Activated CD4-positive, alpha-beta T cell treated with anti-CD3 and anti-CD28 coated beads, Interleukin-2, amount 10 ng/mL, durations not matched to agents 24 days and 14 days (primary cell): ENCODE results near the gene CEP20. TPM values are rescaled to one million over a fixed set of nuclear protein-coding genes. Genes with fewer than 3 reads are reported as not detected.

Source experiments
- DNase-seq: peaks from one replicate; pipeline ENCODE4 v3.0.0; 2022
- H3K27ac Mint-ChIP-seq: one replicate; pipeline ENCODE4 v1.8.0; 2022; ENCODE audit warnings: mild to moderate bottlenecking, mixed read lengths
- H3K27me3 Mint-ChIP-seq: one replicate; pipeline ENCODE4 v1.8.0; 2022; ENCODE audit warnings: mixed read lengths
- H3K36me3 Mint-ChIP-seq: one replicate; pipeline ENCODE4 v1.8.0; 2022; ENCODE audit warnings: low read depth, mild to moderate bottlenecking, mixed read lengths
- H3K4me1 Mint-ChIP-seq: one replicate; pipeline ENCODE4 v1.8.0; 2021; ENCODE audit warnings: mixed read lengths
- H3K4me3 Mint-ChIP-seq: one replicate; pipeline ENCODE4 v1.8.0; 2022; ENCODE audit warnings: mild to moderate bottlenecking, moderate library complexity, mixed read lengths
- H3K9me3 Mint-ChIP-seq: one replicate; pipeline ENCODE4 v1.8.0; 2021; ENCODE audit warnings: mixed read lengths
- intact Hi-C: fragments of 100-400 bp; cut with micrococcal nuclease; formaldehyde crosslinking; loops from one replicate; pipeline ENCODE4 v1.15.1; 2023
- total RNA-seq: library from RNA; stranded (reverse); gene quantifications from 2 replicates; pipeline ENCODE4 v1.2.3, GENCODE V29; 2022

The CEP20 gene
- total RNA-seq, 1 donor from 2014 or later, result 39.2 TPM

DNA sequence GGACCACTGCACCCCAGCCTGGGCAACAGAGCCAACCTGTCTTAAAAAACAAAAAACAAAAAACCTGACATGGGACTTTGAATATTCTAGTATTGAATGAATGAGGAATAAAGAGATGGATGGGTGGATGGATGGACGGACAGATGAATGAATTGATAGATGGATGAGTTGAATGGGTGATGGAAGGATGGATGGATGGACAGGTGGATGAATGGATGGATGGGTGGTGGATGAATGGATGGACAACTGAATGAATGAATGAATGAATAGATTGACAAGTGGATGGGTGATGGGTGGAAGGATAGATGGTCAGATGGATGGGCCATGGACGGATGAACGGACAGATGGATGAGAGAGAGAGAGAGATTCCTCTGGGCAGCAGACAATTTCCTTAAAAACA lies 22.8 kb upstream of the CEP20 start:
- H3K4me3 Mint-ChIP-seq, result no peak overlapping the region
- no peaks in the 10 kb centered on the region for H3K27me3 Mint-ChIP-seq
- peak overlapping the region; percentile 7 for H3K27ac Mint-ChIP-seq
- intact Hi-C loops, result no loop called here
- H3K4me1 Mint-ChIP-seq, result peaks cover 16% of the 10 kb centered on the region
- peaks cover 14% of the 10 kb centered on the region for H3K9me3 Mint-ChIP-seq
- DNase-seq, result no peak
- H3K36me3 Mint-ChIP-seq, result peaks cover 1% of the 10 kb centered on the region

- DNase-seq, result peak; percentile 74
- Mint-ChIP-seq H3K27me3 (peaks cover under 1% of the 10 kb centered on the region), H3K4me1 (peaks cover 15% of the 10 kb centered on the region), H3K27ac (peak overlapping the region; percentile 31), H3K4me3 (no peak overlapping the region), H3K9me3 (peaks cover 10% of the 10 kb centered on the region), H3K36me3 (no peaks in the 10 kb centered on the region)
- intact Hi-C loops, result no loop called here
Measured at GRCh38 chr16:15907863-15908478, 19.6 kb upstream of the CEP20 start.

DNA sequence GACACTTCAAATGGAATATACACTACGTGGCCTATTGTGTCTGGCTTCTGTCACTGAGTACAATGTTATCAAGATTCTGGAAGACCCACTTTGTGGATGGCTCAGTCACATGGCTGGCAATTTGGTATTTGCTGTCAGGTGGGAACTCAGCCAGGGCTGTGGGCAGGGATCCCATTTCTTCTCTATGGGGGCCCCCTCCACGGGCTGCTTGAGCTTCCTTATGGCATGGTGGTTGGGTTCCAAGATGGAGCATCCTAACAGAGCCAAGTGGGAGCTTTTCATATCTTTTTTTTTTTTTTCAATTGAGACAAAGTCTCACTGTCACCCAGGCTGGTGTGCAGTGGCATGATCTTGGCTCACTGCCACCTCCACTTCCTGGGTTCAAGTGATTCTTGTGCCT lies 18.0 kb upstream of the CEP20 start:
- H3K36me3 Mint-ChIP-seq, result no peaks in the 10 kb centered on the region
- H3K9me3 Mint-ChIP-seq, result peaks cover 10% of the 10 kb centered on the region
- intact Hi-C loops, result no loop called here
- H3K4me1 Mint-ChIP-seq, result peaks cover 10% of the 10 kb centered on the region
- no peak overlapping the region for H3K27ac Mint-ChIP-seq
- peaks cover 1% of the 10 kb centered on the region for H3K27me3 Mint-ChIP-seq
- no peak for DNase-seq
- no peak overlapping the region for H3K4me3 Mint-ChIP-seq

GRCh38 chr16:15903960-15904359 lies 15.6 kb upstream of the CEP20 start:
- H3K4me1 Mint-ChIP-seq, result peaks cover 16% of the 10 kb centered on the region
- H3K27me3 Mint-ChIP-seq, result peaks cover 1% of the 10 kb centered on the region
- H3K36me3 Mint-ChIP-seq, result no peaks in the 10 kb centered on the region
- no peak overlapping the region for H3K4me3 Mint-ChIP-seq
- DNase-seq, result no peak
- intact Hi-C loops, result no loop called here
- no peak overlapping the region for H3K27ac Mint-ChIP-seq
- peaks cover 5% of the 10 kb centered on the region for H3K9me3 Mint-ChIP-seq

DNA sequence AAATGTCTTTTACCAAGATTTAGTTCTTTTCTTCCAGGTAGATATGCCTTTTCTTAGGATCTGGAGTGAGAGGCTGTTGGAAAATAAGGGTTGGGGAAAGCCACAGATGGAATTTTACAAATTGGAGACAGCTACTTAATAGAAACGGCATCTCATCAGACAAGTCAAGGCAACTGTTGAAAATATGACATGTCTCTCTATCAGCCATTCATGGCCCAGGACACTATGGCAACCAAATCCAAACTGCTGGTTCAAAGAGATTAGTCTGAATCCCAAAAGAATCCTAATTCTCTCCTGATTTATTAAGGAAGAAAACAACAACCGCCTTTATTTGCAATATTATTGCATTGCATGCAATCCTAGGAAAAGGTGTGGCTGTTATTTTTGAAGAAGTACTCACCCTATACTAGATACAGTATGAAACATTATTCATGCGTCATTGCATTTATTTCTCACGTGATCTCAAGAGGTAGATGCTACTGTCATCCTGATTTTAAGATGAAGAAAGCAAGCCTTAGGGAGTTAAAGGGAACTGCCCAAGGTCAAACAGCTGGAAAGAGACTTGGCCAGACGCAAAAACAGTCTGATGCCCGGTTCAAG lies 12.6 kb upstream of the CEP20 start:
- Mint-ChIP-seq H3K36me3 (no peaks in the 10 kb centered on the region), H3K4me1 (peaks cover 30% of the 10 kb centered on the region), H3K9me3 (no peaks in the 10 kb centered on the region), H3K4me3 (no peak overlapping the region), H3K27me3 (peaks cover 1% of the 10 kb centered on the region), H3K27ac (no peak overlapping the region)
- intact Hi-C loops, result no loop called here
- DNase-seq, result no peak

GRCh38 chr16:15900357-15900756 lies 12.0 kb upstream of the CEP20 start:
- Mint-ChIP-seq H3K9me3 (no peaks in the 10 kb centered on the region), H3K36me3 (no peaks in the 10 kb centered on the region), H3K27me3 (peaks cover 1% of the 10 kb centered on the region), H3K4me3 (no peak overlapping the region), H3K27ac (no peak overlapping the region), H3K4me1 (peaks cover 30% of the 10 kb centered on the region)
- intact Hi-C loops, result no loop called here
- no peak for DNase-seq

DNA sequence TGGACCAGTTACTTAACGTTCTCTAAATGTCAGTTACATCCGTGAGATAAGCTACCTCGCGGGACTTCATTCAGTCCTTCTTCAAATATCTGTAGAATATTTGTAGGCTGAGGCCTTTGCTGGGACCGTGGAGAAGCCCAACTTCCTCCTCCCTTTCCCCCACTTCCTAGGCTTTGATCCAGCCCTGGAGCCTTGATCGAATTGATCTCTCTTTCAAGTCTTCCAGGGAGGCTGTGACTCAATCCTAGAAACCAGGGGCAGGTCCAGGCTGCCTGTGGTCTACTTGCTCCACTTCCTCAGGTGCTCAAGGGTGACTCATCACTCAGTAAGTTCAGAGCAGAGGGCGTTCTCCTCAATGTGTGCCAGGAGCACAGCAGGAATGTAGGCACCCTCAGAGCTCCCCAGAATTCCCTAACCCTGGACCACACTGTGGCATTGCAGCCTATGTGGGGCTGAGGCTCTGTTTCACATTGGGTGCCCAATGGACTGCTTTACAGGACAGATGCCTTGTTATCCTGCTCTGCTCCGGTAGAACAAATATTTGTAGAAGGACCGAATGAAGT lies 11.2 kb upstream of the CEP20 start:
- Mint-ChIP-seq H3K27ac (peak overlapping the region; percentile 76), H3K4me1 (peaks cover 30% of the 10 kb centered on the region), H3K36me3 (no peaks in the 10 kb centered on the region), H3K4me3 (peak overlapping the region; percentile 47), H3K9me3 (no peaks in the 10 kb centered on the region), H3K27me3 (peaks cover 1% of the 10 kb centered on the region)
- intact Hi-C loops, result loop anchor here (1.0 kb wide), 1 partner anchor 11 kb away; the partner anchor contains the start of gene CEP20
- DNase-seq, result peak; percentile 83

DNA sequence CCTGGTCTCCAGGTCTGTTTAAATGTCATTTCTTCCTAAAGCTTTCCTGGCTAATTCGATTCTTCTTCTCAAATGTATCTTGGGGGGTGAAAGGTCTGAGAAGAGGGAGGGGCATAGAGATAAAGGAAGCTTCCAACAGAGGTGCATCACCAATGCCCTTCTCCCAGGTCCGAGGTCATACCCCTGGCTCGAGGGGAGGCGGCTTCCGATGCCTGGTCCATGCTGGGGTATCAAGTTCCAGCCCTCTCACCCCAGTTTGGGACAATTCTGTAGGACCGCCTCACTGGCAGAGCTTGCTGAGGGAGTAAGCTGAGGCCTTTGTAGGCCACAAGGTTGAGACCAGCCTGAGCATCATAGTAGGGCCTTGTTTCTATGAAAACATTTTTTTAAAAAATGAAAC lies 10.3 kb upstream of the CEP20 start:
- Mint-ChIP-seq H3K27ac (peak overlapping the region; percentile 93), H3K4me1 (peaks cover 30% of the 10 kb centered on the region), H3K4me3 (no peak overlapping the region), H3K36me3 (no peaks in the 10 kb centered on the region), H3K9me3 (no peaks in the 10 kb centered on the region), H3K27me3 (peaks cover 1% of the 10 kb centered on the region)
- intact Hi-C loops, result loop anchor here (1.0 kb wide), 1 partner anchor 10 kb away; the partner anchor contains the start of gene CEP20
- no peak for DNase-seq

DNA sequence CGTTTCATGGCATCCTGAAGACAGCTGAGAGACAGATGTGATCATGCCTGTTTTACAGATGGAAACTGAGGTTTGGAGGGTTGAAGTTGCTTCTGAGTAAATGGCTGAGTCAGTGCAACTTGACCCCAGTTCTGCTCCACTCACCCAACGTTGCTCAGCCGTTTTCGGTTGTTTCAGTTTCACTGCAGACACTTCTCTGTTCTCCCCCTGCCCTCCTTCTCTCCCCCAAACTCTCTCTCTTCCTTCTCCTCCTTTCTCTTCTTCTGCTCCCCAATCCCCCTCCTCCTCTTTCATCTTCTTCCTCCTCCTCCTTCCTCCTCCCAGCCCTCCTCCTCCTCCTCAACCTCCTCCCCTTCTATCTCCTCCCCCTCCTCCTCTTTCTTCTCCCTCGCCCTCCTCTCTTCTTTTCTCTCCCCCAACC lies 9.4 kb upstream of the CEP20 start:
- DNase-seq, result peak; percentile 79
- H3K4me3 Mint-ChIP-seq, result peak overlapping the region; percentile 77
- peak overlapping the region; percentile 93 for H3K27ac Mint-ChIP-seq
- H3K9me3 Mint-ChIP-seq, result no peaks in the 10 kb centered on the region
- intact Hi-C loops, result no loop called here
- H3K27me3 Mint-ChIP-seq, result no peaks in the 10 kb centered on the region
- no peaks in the 10 kb centered on the region for H3K36me3 Mint-ChIP-seq
- peaks cover 30% of the 10 kb centered on the region for H3K4me1 Mint-ChIP-seq

- H3K27ac Mint-ChIP-seq, result peak overlapping the region; percentile 93
- intact Hi-C loops, result no loop called here
- no peaks in the 10 kb centered on the region for H3K9me3 Mint-ChIP-seq
- H3K36me3 Mint-ChIP-seq, result no peaks in the 10 kb centered on the region
- H3K27me3 Mint-ChIP-seq, result no peaks in the 10 kb centered on the region
- no peak for DNase-seq
- peaks cover 30% of the 10 kb centered on the region for H3K4me1 Mint-ChIP-seq
- H3K4me3 Mint-ChIP-seq, result peak overlapping the region; percentile 77
Measured at GRCh38 chr16:15897121-15897780, 8.8 kb upstream of the CEP20 start.

- Mint-ChIP-seq H3K4me3 (no peak overlapping the region), H3K4me1 (peaks cover 28% of the 10 kb centered on the region), H3K36me3 (no peaks in the 10 kb centered on the region), H3K27ac (no peak overlapping the region), H3K27me3 (no peaks in the 10 kb centered on the region), H3K9me3 (no peaks in the 10 kb centered on the region)
- DNase-seq, result no peak
- intact Hi-C loops, result no loop called here
Measured at GRCh38 chr16:15894571-15895374, 6.4 kb upstream of the CEP20 start.

GRCh38 chr16:15891508-15891907 lies 3.1 kb upstream of the CEP20 start:
- DNase-seq, result no peak
- intact Hi-C loops, result no loop called here
- H3K27ac Mint-ChIP-seq, result no peak overlapping the region
- no peaks in the 10 kb centered on the region for H3K9me3 Mint-ChIP-seq
- H3K36me3 Mint-ChIP-seq, result peaks cover 5% of the 10 kb centered on the region
- no peaks in the 10 kb centered on the region for H3K27me3 Mint-ChIP-seq
- no peak overlapping the region for H3K4me3 Mint-ChIP-seq
- peaks cover 18% of the 10 kb centered on the region for H3K4me1 Mint-ChIP-seq

- H3K27ac Mint-ChIP-seq, result peak overlapping the region; percentile 96
- intact Hi-C loops, result no loop called here
- peaks cover 31% of the 10 kb centered on the region for H3K4me1 Mint-ChIP-seq
- peaks cover 19% of the 10 kb centered on the region for H3K36me3 Mint-ChIP-seq
- H3K4me3 Mint-ChIP-seq, result peak overlapping the region; percentile 96
- DNase-seq, result no peak
- H3K27me3 Mint-ChIP-seq, result no peaks in the 10 kb centered on the region
- H3K9me3 Mint-ChIP-seq, result no peaks in the 10 kb centered on the region
Measured at GRCh38 chr16:15887283-15887682, 1.1 kb downstream of the CEP20 start.
